Activated T-helper 9 cell treated with anti-CD3 and anti-CD28 coated beads, Interleukin-2, amount 50 U/mL, for 16 hours (primary cell): ENCODE data around the gene KDM4B.
"Not testable (repeated sequence)": the region's sequence is repeated elsewhere in the genome, so short reads cannot be mapped to it uniquely, and the experiment has no call there.

Source experiments
- DNase-seq: peaks from one replicate; pipeline ENCODE4 v3.0.0-alpha.2; 2020; ENCODE audit warnings: low read depth

The KDM4B gene

GRCh38 chr19:4967738-4968461 is 1.0 kb upstream of the KDM4B start:
- no peak for DNase-seq

- DNase-seq, result no peak
These were observed 419 bp downstream of the KDM4B start for GRCh38 chr19:4969292-4969771.

GRCh38 chr19:4969772-4970531 is 1.0 kb downstream of the KDM4B start:
- no peak for DNase-seq

GRCh38 chr19:4970558-4971423 is 1.9 kb downstream of the KDM4B start:
- no peak for DNase-seq

GRCh38 chr19:4971424-4971793 is 2.5 kb downstream of the KDM4B start:
- DNase-seq, result no peak

- DNase-seq, result no peak
These were observed 3.0 kb downstream of the KDM4B start for GRCh38 chr19:4971816-4972495.

- DNase-seq, result no peak
These were observed 3.8 kb downstream of the KDM4B start for GRCh38 chr19:4972509-4973230.

- DNase-seq, result no peak
These were observed 6.1 kb downstream of the KDM4B start for GRCh38 chr19:4974880-4975469.

GRCh38 chr19:4975601-4976000 is 6.7 kb downstream of the KDM4B start:
- DNase-seq, result not testable (repeated sequence)

GRCh38 chr19:4976401-4977298 is 7.7 kb downstream of the KDM4B start:
- DNase-seq, result no peak

- no peak for DNase-seq
These were observed 8.6 kb downstream of the KDM4B start for GRCh38 chr19:4977299-4978174.

GRCh38 chr19:4979211-4979807 is 10.4 kb downstream of the KDM4B start:
- DNase-seq, result no peak

- DNase-seq, result no peak
These were observed 11.2 kb downstream of the KDM4B start for GRCh38 chr19:4980067-4980466.

GRCh38 chr19:4980838-4981680 is 12.1 kb downstream of the KDM4B start:
- DNase-seq, result no peak

GRCh38 chr19:4981681-4981958 is 12.7 kb downstream of the KDM4B start:
- no peak for DNase-seq

- DNase-seq, result no peak
These were observed 14.6 kb downstream of the KDM4B start for GRCh38 chr19:4983346-4984105.

GRCh38 chr19:4984106-4984380 is 15.1 kb downstream of the KDM4B start:
- DNase-seq, result no peak
